DMS53 treated with DMSO at 0.1 percent for 48 hours (cell line): ENCODE data around the gene ARL6IP4.

Experiments
- DNase-seq: peaks from one replicate; lab custom pipeline; 2025; ENCODE audit not compliant: unreplicated experiment; lab: John Stamatoyannopoulos, UW

Gene ARL6IP4

GRCh38 chr12:122989874-122990419 lies 9.5 kb downstream of the ARL6IP4 start:
- no peak for DNase-seq

- no peak for DNase-seq
These were observed 10.1 kb downstream of the ARL6IP4 start for GRCh38 chr12:122990561-122990960.

GRCh38 chr12:122990961-122991622 lies 10.6 kb downstream of the ARL6IP4 start:
- no peak for DNase-seq

- no peak for DNase-seq
These were observed 11.3 kb downstream of the ARL6IP4 start for GRCh38 chr12:122991623-122992275.

GRCh38 chr12:122992386-122992785 lies 11.9 kb downstream of the ARL6IP4 start:
- no peak for DNase-seq

GRCh38 chr12:122994140-122994675 lies 13.7 kb downstream of the ARL6IP4 start:
- DNase-seq: no peak

GRCh38 chr12:122994781-122995502 lies 14.5 kb downstream of the ARL6IP4 start:
- DNase-seq: no peak

- DNase-seq: no peak
These were observed 15.2 kb downstream of the ARL6IP4 start for GRCh38 chr12:122995503-122996187.

- no peak for DNase-seq
These were observed 15.7 kb downstream of the ARL6IP4 start for GRCh38 chr12:122996188-122996601.

GRCh38 chr12:122996621-122997342 lies 16.3 kb downstream of the ARL6IP4 start:
- DNase-seq: no peak

- DNase-seq: no peak
These were observed 17.1 kb downstream of the ARL6IP4 start for GRCh38 chr12:122997343-122998250.

GRCh38 chr12:122998316-122998715 lies 17.8 kb downstream of the ARL6IP4 start:
- DNase-seq: no peak

- no peak for DNase-seq
These were observed 18.9 kb downstream of the ARL6IP4 start for GRCh38 chr12:122999196-122999946.

- DNase-seq: no peak
These were observed 19.5 kb downstream of the ARL6IP4 start for GRCh38 chr12:122999986-123000420.

- no peak for DNase-seq
These were observed 20.1 kb downstream of the ARL6IP4 start for GRCh38 chr12:123000578-123000977.

GRCh38 chr12:123001464-123001863 lies 21.0 kb downstream of the ARL6IP4 start:
- no peak for DNase-seq

GRCh38 chr12:123003257-123003656 lies 22.8 kb downstream of the ARL6IP4 start:
- DNase-seq: no peak

- no peak for DNase-seq
These were observed 23.8 kb downstream of the ARL6IP4 start for GRCh38 chr12:123004287-123004686.
